RWPE2 (cell line): Measurements from ENCODE around the gene HIGD2A.

Experiments used
- ATAC-seq: fragments of 200-7000 bp; cut with Tn5 transposase; 3 replicates; pipeline ENCODE4 v1.9.1; 2021; ENCODE audit warnings: low read depth
- DNase-seq: peaks from one replicate; pipeline ENCODE4 v3.0.0-alpha.2; 2020; ENCODE audit warnings: low spot score
- H3K27ac ChIP-seq: fragments of 450-650 bp; 2 replicates; pipeline ENCODE4 v1.5.1; 2017; ENCODE audit warnings: mild to moderate bottlenecking; ENCODE audit not compliant: poor library complexity, severe bottlenecking
- H3K27me3 ChIP-seq: fragments of 250-450 bp; sonication (Bioruptor Pico); 2 replicates; pipeline ENCODE4 v1.5.1; 2021; ENCODE audit warnings: mild to moderate bottlenecking, moderate library complexity; ENCODE audit not compliant: insufficient read depth, poor library complexity, severe bottlenecking
- H3K36me3 ChIP-seq: fragments of 250-450 bp; sonication (Bioruptor Pico); 2 replicates; pipeline ENCODE4 v1.5.1; 2020; ENCODE audit warnings: low read depth, mild to moderate bottlenecking, moderate library complexity
- H3K4me1 ChIP-seq: fragments of 250-450 bp; sonication (Bioruptor Pico); 2 replicates; pipeline ENCODE4 v1.5.1; 2021; ENCODE audit warnings: mild to moderate bottlenecking, moderate library complexity; ENCODE audit not compliant: insufficient read depth, poor library complexity, severe bottlenecking
- H3K4me3 ChIP-seq: fragments of 250-450 bp; sonication (Bioruptor Pico); 2 replicates; pipeline ENCODE4 v1.5.1; 2021; ENCODE audit warnings: mild to moderate bottlenecking, moderate library complexity; ENCODE audit not compliant: severe bottlenecking
- H3K9me3 ChIP-seq: fragments of 250-450 bp; sonication (Bioruptor Pico); 2 replicates; pipeline ENCODE4 v1.5.1; 2021; ENCODE audit warnings: mild to moderate bottlenecking, moderate library complexity; ENCODE audit not compliant: severe bottlenecking
- CTCF ChIP-seq: fragments of 450-650 bp; IDR thresholded peaks from one replicate; pipeline ENCODE4 v1.5.1; 2017; ENCODE audit warnings: mild to moderate bottlenecking, moderate library complexity; ENCODE audit not compliant: poor library complexity, severe bottlenecking

Gene HIGD2A

DNA sequence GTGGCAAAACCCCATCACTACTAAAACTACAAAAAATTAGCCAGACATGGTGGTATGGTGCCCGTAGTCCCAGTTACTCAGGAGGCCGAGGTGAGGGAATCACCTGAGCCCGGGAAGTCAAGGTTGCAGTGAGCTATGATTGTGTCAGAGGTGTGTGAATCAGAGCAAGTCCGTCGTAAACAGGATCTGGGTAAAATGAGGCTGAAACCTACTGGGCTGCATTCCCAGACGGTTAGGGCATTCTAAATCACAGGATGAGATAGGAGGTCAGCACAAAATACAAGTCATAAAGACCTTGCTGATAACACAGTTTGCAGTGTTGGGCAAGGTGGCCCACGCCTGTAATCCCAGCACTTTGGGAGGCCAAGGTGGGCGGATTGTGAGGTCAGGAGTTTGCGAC is 29.7 kb downstream of the HIGD2A start:
- TF ChIP-seq CTCF = no peak
- Histone ChIP-seq H3K27me3 (no peaks in the 10 kb centered on the region), H3K4me1 (peaks cover 41% of the 10 kb centered on the region), H3K4me3 (no peak overlapping the region), H3K9me3 (no peaks in the 10 kb centered on the region), H3K36me3 (peaks cover 8% of the 10 kb centered on the region), H3K27ac (peak overlapping the region; percentile 94)
- ATAC-seq (peak; percentile 57), DNase-seq (no peak)

- Histone ChIP-seq H3K9me3 (no peaks in the 10 kb centered on the region), H3K36me3 (peaks cover 2% of the 10 kb centered on the region), H3K27me3 (no peaks in the 10 kb centered on the region), H3K27ac (no peak overlapping the region), H3K4me3 (no peak overlapping the region), H3K4me1 (peaks cover 23% of the 10 kb centered on the region)
- DNase-seq (no peak), ATAC-seq (no peak)
- no peak for TF ChIP-seq CTCF
These were observed 31.5 kb downstream of the HIGD2A start for GRCh38 chr5:176420086-176420485.

GRCh38 chr5:176420972-176421544 is 32.5 kb downstream of the HIGD2A start:
- H3K27me3 ChIP-seq = no peaks in the 10 kb centered on the region
- H3K4me3 ChIP-seq = no peak overlapping the region
- no peak for ATAC-seq
- H3K4me1 ChIP-seq = peaks cover 17% of the 10 kb centered on the region
- DNase-seq = no peak
- no peak overlapping the region for H3K27ac ChIP-seq
- no peaks in the 10 kb centered on the region for H3K36me3 ChIP-seq
- TF ChIP-seq CTCF = no peak
- no peaks in the 10 kb centered on the region for H3K9me3 ChIP-seq

DNA sequence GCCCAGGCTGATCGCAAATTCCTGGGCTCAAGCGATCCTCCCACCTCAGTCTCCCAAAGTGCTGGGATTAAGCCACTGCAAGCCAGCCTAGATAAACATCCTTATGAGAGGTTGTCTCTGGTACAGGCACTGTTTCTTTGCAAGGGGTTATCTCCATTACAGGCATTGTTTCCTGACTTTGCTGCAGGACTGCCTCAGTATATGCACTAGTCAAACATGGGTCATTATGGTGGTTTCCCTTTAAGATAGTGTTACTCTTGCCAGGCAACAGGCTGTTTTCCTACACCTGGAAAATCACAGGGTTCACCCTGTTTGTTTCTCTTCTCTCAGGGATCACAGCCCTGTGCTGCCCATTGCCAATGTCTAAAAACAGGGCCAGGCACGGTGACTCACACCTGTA is 35.6 kb downstream of the HIGD2A start:
- no peaks in the 10 kb centered on the region for H3K9me3 ChIP-seq
- H3K36me3 ChIP-seq = no peaks in the 10 kb centered on the region
- ATAC-seq (no peak), DNase-seq (no peak)
- H3K27me3 ChIP-seq = no peaks in the 10 kb centered on the region
- no peak overlapping the region for H3K27ac ChIP-seq
- no peak overlapping the region for H3K4me3 ChIP-seq
- peaks cover 8% of the 10 kb centered on the region for H3K4me1 ChIP-seq
- TF ChIP-seq CTCF = no peak

DNA sequence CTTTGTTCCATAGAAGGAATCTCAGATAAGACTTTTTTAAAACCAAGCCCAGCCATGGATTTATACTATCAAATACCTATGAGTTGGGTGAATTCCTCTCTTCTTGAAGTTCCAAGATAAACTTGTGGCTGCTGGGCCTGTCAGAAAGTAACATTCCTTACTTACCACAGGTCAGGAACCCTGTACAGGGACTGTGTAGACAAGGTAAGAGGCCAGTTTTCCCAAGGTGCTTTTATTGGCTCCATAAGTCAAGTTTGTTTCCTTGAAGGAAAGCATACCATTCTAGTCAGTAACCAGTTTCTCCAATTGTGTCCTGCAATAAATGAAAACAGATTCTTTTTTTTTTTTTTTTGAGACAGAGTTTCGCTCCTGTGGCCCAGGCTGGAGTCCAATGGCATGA is 36.6 kb downstream of the HIGD2A start:
- H3K27ac ChIP-seq = no peak overlapping the region
- no peak overlapping the region for H3K4me3 ChIP-seq
- H3K4me1 ChIP-seq = peaks cover 8% of the 10 kb centered on the region
- DNase-seq (no peak), ATAC-seq (no peak)
- no peaks in the 10 kb centered on the region for H3K9me3 ChIP-seq
- no peaks in the 10 kb centered on the region for H3K27me3 ChIP-seq
- H3K36me3 ChIP-seq = no peaks in the 10 kb centered on the region
- TF ChIP-seq CTCF = no peak
